Stimulated activated CD4-positive, alpha-beta T cell treated with anti-CD3 and anti-CD28 coated beads, Interleukin-15, amount 100 ng/mL, for 48 hours (primary cell): Measurements from ENCODE around the gene SERINC3.
"Not testable (repeated sequence)": the region's sequence is repeated elsewhere in the genome, so short reads cannot be mapped to it uniquely, and the experiment has no call there.

ENCODE experiments used
- DNase-seq, 2 donors: peaks; one replicate each; pipeline ENCODE4 v3.0.0-alpha.2; 2020; ENCODE audit warnings: low read depth in 2 of 2

The SERINC3 gene

DNA sequence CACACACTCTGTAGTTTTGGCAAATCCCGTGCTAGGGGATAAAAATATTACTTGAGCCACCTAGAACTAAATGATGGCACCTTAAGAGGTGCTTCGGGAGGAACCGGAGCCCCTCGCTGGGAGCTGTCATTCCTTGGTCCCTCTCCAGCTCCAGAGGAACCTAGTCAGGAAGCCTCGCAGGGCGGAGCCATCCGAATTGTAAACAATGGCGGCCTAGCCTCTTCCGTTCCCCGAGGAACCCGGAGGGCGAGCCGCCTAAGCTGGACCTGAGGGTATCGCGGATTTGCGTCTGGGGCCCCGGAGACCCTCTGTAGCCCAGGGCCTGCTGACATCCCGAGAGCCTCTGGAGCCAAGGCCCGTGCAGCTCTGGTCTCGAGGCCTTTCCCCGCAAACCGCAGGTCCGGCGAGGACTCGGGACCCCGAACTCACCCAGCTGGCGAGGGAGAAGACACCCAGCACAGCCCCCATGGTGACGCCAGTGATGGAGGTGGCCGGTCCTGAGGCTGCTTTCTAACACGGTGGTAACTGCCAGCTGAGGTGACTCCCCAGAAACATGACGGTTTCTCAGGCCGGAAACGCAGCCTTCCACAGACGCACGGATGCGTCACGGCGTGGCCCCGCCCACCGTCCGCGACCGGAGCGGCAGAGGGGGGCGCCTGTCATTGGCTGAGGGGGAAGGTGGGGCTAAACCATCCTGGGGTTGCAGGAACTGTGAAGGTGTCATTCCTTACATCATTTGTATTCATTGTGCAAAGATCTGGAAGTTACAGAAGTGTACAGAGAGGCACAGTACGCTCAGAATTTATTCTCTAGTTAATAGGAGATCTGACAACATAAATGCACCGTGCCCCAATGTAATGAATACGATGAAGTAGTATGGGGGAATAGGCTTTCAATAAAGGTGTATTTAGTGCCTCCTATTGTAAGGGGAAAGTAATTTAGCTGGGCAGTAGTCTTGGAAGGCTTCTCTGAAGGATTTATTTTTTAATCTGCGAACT is at the start of gene SERINC3:
Gene SERINC3 (minus strand): TSS at position 587 of the 998 bp plus-strand sequence. CDS start 119 bp downstream, at position 468.
- DNase-seq: peak; percentile 91 to 97

DNA sequence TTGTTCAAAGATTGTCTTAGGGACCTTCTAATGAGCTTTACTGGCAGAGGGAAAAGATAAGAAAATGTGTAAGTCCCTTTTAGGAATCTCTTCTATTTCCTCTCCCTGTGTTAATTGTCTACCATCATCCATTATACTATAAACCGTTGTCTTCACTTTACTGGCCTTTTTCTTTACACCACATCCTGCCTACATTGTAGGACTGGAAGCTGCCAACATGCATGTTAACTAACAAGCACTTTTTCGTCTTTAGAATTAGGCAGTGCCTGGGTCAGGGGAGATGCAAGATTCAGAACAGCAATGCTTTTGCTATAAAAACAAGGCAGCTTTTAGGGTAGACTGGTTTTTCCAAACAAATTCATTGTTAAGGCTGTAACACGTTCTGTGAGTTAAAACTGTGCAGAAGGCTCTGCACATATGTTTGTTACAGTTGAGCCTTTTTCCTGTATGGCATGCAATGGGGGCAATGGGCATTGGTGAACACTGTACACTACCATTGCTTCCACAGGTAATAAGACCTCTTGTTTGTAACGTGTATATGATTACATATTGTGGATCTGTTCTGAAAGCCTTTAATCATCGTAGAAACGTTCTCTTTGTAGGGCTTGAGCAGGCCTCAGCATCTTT is 49.6 kb upstream of the SERINC3 start:
- DNase-seq: no peak

DNA sequence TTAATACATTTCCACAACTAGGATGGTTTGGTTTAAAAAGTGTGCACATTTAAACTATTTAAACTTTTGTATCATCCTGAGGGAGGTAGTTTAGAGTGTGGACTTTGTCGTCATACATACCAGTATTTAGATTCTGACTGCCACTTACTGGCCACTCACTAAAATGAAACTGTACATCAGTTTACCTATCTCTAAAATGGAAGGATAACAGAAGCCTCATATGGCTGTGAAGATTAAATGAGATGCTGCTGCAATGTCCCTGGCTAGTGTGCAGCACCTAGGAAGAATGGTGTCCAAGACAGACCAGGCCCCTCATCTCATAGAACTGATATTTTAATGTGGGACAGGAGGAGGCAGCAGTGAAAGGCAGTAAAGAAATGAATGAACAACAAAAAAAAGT is 48.5 kb upstream of the SERINC3 start:
- no peak for DNase-seq

DNA sequence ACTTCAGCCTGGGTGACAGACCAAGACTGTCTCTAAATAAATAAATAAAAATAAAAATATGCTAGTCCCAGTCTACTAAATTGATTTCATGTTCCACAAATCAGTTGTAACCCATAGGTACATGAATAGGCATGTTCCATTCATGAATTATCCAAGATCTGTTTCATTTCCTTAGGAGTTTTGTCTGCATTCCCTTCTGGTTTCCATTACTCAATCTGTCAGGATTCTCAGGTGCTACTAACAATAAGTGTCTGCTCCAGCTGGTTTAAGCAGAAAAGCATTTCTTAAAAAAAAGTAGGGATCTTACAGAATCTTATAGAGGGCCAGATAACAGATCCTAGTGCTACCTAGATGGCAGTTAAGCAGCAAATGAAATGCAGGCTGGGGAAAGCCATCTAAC is 44.9 kb upstream of the SERINC3 start:
- no peak for DNase-seq

DNA sequence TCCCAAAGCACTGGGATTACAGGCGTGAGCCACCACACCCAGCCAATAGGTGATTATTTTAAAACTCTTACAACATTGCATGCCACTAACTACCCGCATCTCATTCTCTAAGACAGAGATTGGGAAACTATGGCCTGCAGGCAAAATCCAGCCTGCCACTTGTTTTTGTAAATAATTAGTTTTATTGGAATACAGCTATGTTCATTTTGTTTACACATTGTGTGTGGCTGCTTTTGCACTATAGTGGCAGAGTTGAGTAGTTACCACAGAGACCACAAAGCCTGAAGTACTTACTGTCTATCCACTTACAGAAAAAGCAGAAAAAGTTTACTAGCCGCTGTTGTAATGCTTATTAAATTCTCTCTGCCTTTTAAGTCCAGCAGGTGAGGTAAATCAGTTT is 44.1 kb upstream of the SERINC3 start:
- no peak for DNase-seq

DNA sequence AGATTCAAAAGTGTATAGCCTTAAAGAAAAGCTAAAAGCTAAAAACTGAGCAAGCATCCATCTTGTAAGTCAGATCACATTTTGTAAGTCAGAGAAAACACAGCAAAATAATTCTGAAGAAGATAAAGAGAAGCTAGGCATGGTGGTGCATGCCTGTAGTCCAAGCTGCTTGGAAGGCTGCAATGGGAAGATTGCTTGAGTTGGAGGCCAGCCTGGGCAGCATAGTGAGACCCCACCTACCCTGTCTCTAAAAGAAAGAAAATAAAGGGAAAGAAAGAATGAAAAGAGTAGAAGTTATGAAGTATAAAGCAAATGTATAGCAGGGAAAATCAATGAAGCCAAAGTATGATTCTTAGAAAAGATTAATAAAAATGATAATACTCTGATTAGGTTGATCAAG is 40.0 kb upstream of the SERINC3 start:
- no peak for DNase-seq

DNA sequence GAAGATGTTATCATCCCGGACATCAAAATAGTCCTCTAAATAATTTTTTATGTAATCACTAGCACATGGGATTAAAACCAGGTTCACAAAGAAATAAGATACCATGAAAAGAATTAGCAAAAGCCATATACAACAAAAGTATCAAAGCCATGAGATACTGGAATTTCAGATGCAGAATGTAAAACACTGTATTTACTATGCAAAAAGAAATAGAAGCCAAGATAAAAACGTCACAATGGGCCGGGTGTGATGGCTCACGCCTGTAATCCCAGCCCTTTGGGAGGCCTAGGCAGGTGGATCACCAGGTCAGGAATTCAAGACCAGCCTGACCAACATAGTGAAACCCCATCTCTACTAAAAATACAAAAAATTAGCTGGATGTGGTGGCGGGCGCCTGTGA is 38.9 kb upstream of the SERINC3 start:
- DNase-seq: not testable (repeated sequence)

DNA sequence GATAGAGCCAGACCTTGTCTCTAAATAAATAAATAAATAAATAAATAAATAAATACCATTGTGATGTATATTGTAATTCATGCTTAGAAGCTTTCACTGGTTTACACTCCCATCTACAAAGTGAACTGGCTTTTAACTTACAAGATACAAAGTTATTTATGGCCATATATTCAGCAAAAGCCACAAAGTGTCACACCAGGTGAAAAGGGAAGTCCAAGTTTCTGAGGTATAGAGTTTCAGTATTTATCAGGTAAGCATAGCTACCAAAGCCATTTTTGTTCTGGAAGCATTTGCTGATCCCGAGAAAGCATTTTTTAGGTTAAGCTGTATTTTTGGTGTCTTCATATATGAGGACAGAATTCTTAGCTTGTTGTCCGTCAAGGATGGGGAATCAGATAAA is 38.4 kb upstream of the SERINC3 start:
- no peak for DNase-seq

DNA sequence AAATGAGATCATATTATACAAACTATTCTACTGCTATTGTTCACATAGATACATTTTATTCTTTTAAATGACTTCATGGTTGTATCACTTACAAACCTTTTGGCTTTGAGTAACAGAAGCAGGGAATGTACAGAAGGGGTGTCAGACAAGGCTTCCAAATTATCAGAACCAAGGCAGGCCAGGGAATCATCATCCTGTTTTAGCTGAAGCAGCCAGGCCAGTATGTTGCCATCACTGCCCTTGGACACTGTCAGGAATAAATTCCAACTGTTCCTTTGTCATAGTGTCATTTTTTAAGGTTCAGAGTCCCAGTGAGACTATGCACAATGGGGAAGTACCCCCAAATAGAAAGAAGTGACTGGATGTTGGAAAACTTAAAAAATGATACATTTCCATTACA is 37.4 kb upstream of the SERINC3 start:
- DNase-seq: no peak

DNA sequence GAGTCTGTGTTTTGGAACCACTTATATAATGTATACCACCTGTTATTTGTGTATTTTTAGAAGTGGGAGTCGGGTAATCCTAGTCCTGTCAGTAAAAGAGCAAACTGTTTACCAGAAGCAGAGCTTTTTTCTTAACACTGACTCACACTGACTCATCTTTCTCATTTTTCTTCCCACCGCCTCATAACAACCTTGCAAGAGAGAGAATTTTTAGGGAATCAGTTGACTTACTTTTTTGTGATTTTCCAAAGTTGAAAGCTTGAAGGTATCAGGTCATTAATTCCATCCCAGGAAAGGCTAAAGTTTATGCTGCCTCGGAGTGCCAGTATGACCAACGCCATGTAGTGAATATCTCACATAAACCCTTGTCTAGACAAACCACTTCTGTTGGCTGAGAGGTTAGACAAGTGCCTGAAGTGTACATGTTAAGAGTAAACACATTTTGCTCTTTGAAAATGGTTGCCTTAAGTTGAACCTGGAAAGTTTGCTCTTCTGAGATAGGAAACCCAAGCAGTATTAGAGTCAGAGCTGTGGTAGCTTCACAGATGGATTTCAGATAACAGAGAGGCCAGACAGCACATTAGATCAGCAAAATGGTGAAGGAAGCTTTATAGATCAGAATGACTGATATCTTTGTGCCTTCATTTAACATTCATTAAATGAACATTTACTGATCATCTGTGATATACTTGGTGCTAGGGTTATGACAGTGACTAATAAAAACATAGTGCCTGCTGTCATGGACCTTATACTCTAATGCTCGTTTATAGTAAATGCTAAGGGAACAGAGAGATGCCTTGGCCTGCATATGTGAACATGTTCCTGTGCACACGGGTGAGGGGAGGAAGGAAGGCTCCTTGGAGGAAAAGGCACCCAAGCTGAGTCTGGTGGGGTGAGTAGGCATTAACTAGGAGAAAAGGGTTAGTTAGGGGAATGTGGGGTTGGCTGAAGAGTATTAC is 31.4 kb upstream of the SERINC3 start:
- DNase-seq: no peak

DNA sequence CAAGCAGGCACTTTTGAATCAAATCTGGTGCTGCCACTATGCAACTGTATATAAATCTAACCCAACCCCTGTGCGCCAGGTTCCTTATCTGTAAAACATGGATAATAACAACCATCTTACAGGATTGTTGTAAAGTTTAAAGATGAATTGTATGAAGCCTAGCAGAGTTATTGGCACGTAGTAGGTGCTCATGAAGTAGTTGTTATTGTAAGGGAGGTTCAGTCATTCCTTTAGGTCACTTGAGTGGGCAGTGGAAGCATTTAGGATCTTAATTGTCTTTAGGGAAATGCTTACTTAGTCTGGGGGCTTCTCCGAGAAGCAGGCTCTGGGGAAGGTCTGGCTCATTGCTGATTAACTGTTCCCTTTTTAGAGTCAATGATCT is 30.7 kb upstream of the SERINC3 start:
- DNase-seq: no peak

DNA sequence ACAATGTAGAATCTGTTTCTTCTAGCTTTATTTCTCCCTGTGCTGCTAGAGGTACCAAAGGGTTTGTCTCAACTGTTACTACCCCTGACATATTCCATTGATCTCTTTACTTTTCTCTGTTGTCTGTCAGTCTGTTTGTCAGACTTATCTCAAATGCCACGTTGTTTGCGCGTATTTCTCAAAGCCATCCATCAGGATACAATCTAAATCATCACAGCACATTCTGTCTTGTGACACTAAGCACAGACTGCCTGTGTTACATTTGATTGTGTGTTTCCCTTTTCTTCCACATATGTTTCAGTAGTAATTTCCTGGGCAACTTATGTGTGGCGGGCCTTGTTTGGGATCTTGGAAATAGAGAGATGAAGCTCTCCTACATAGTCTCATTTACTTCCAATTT is 30.2 kb upstream of the SERINC3 start:
- DNase-seq: no peak

DNA sequence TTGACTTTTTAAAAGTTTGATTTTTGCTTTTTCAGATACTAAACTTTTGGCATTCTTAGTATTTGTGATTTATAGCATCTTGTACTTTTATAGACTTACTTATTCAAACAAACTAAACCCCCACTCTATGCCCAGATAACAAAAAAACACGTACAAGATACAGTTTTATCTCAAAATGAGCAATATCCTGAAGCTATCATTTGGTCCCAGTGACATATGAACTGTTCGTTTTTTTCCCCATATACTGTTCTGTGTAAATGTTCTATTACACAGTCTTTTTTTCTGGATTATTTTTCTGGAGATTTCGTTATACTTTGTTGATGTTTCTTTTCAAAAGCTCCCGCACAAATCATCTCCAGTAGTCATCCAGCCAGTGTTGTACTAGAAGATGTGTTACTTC is 27.3 kb upstream of the SERINC3 start:
- no peak for DNase-seq

DNA sequence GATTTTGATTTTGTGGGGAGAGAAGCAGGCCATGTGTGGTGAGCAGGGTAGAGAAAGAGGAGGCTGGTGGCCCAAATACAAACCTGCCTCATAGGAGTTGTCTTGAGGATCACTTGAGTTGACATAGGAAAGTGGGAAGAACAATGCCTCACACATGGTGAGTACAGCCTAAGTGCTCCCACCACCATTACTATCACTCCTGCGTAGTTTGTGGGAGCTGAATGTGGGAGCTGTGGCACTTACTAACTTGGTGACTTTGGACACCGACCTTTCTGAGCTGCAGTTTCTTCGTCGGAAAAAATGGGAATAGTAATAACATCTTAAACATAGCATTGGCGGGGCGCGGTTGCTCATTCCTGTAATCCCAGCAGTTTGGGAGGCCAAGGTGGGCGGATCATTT is 25.5 kb upstream of the SERINC3 start:
- no peak for DNase-seq

DNA sequence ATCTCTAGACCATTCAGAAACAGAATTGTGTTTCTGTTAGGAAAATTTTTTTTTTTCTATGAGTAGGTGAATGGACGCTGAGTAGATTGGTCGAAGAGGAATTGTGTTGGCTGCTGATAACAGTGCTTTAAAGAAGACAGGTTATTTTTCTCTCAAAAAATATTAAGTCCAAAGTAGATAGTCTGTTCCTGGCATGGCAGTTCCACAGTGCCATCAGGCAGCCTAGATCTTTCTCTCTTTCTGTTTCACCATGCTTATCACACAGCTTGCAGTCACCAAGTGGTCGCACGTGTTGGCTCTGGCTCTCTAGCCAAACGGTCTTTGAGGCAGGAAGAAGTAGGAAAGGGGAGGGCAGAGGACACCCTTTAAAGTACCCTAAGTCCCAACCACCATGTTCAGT is 22.4 kb upstream of the SERINC3 start:
- no peak for DNase-seq

DNA sequence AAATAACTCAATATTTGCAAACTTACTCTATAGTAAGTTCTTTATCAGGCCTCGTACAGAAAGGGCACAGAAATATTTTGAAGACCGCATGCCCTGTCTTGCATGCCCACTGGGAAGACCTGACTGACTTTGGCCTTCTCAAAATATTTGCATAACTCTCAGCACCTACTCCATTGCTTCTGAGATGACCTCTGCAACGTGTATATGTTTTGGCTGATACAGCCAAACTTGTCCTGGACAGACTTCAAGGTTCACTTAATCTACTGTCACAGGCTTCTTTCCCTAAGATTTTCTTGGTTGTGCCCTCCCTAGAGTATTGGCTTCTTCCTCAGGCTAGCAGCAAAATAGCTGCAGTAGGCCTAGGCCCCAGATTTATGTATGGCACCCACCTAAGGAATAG is 21.5 kb upstream of the SERINC3 start:
- DNase-seq: no peak

DNA sequence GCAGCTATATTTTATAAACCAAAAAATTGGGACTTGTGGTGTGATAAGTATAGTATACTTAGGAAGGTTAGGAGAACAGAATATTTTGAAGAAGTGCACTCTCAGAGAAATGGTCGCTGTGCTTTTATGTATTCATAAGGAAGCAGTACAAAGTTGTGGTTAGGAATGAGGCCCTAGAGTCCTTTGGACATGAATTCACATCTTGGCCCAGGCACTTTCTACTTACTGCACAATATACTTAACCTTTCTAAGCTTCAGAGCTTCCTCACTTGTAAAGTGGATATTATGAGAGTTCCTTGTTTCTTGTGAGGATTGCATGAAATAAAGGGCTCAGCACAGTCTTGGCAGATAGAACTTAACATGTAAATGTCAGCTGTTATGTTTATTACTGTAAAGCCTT is 21.0 kb upstream of the SERINC3 start:
- no peak for DNase-seq

DNA sequence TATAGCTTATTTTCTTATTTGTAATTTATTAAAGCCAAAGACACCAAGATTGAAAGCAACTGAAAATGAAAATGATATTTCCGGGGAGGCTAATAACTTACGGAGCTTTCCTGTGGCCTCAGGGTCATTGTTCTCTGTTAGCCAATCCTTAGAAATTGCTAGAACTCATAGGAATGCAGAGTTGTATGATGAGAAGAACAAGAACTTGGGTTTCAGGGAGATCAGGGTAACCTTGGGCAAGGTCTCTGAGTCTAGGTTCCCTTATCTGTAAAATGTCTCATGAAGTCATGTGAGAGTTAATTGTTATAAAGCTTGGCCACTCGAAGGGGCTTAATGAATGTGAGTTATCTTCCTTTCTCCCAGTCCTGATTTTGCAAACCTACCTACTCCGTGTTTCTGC is 20.1 kb upstream of the SERINC3 start:
- DNase-seq: no peak

DNA sequence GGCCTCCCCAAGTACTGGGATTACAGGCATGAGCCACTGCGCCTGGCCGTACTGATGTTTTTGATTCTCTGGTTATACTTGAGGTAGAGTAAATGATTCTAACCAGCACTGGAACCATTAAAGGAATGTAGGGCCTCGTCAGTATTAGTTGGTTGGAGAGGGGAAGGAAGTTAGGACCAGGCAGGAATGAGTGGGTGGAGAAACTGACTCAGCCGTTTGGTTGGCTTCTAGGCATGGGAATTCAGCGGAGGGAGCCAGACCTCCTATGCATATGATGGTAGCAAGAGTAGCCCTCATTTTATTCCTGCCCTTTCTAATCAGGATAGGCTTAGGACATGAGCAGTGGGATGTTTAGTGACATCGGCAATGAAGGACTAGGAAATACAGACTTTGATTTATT is 19.0 kb upstream of the SERINC3 start:
- no peak for DNase-seq

DNA sequence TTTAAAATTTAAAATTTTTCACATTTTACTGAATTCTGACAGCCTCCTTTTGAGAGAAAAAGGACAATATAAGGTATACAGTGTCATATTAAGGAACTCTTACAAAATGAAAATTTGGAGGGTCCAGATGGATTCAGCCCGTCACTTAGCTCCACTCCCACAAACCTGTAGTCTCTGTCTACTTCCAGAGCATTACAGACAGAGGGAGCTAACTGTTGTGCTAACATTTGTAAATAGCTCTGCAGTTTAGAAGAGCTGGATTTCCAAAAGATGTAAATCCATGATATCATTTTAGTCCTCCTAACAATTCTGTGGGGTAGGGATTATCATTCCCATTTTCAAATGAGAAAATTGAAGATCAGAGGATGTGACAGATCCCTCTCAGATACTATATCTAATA is 16.1 kb upstream of the SERINC3 start:
- no peak for DNase-seq

DNA sequence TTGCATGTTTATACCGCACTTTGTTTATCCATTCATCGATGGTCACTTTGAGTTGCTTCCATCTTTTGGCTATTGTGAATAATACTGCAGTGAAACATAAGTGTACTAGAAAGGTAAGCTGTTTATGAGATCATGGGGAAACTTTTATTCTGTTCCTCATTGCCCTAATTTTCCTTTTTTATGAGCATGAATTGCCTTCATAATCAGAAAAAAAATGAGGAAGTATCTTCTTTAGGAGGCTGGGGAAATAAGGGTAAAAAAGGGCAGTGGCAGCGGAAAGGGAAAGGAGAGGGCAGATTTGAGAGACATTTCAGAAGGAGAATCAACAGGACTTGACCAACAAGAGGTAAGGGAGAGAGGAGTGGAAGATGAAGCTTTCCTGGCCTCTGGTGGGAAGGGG is 14.3 kb upstream of the SERINC3 start:
- no peak for DNase-seq

DNA sequence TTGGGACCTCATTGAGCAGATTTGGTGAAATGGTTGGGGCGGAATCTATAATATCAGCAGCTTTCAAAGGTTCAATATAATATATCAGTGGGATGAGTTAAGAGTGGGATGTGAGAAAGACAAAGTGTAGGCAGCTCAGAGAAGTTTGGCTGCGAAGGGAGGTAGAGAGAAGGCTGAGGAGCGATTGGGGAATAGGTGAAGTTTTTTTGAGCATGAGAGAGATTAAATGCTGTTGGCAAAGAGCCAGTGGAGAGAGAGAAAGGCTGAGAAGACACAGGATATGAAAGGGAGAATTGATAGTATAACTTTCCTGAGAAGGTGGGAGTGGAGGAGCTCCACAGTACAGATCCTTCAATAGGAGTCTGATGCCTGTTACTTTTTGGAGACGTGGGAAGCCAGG is 12.1 kb upstream of the SERINC3 start:
- no peak for DNase-seq
